H9 (cell line): ENCODE data around the gene BCKDHB. TPM values are rescaled to one million over a fixed set of nuclear protein-coding genes. Genes with fewer than 3 reads are reported as not detected.

Source experiments
- DNase-seq: peaks from one replicate; pipeline ENCODE4 v3.0.0-alpha.2; 2017
- H2AFZ ChIP-seq: one replicate; pipeline ENCODE4 v1.6.1; 2013; ENCODE audit warnings: mild to moderate bottlenecking, low read length, control low read depth, moderate library complexity
- H2AK5ac ChIP-seq: 2 replicates; pipeline ENCODE4 v1.6.1; 2013; ENCODE audit warnings: low read length, control low read depth, mixed read lengths; ENCODE audit not compliant: insufficient read length
- H2BK120ac ChIP-seq: one replicate; pipeline ENCODE4 v1.6.1; 2013; ENCODE audit warnings: low read depth, mild to moderate bottlenecking, low read length, control low read depth, inconsistent platforms; ENCODE audit not compliant: poor library complexity, severe bottlenecking
- H2BK12ac ChIP-seq: 2 replicates; pipeline ENCODE4 v1.6.1; 2013; ENCODE audit warnings: low read length, control low read depth, mixed read lengths, low read depth; ENCODE audit not compliant: insufficient read length
- H2BK15ac ChIP-seq: 2 replicates; pipeline ENCODE4 v1.6.1; 2013; ENCODE audit warnings: low read depth, low read length, control low read depth
- H2BK20ac ChIP-seq: one replicate; pipeline ENCODE4 v1.6.1; 2013; ENCODE audit warnings: low read depth, mild to moderate bottlenecking, low read length, control low read depth, inconsistent platforms; ENCODE audit not compliant: poor library complexity, severe bottlenecking
- H2BK5ac ChIP-seq: 2 replicates; pipeline ENCODE4 v1.6.1; 2013; ENCODE audit warnings: low read length, control low read depth, mixed read lengths; ENCODE audit not compliant: insufficient read length
- H3K14ac ChIP-seq: 2 replicates; pipeline ENCODE4 v1.6.1; 2013; ENCODE audit warnings: low read length, control low read depth; ENCODE audit not compliant: insufficient read depth
- H3K18ac ChIP-seq: 2 replicates; pipeline ENCODE4 v1.6.1; 2013; ENCODE audit warnings: low read depth, mild to moderate bottlenecking, mixed read lengths, low read length, control low read depth; ENCODE audit not compliant: insufficient read length
- H3K23ac ChIP-seq: 2 replicates; pipeline ENCODE4 v1.6.1; 2013; ENCODE audit warnings: low read length, control low read depth, mixed read lengths, low read depth; ENCODE audit not compliant: insufficient read length
- H3K23me2 ChIP-seq: 2 replicates; pipeline ENCODE4 v1.6.1; 2013; ENCODE audit warnings: low read depth, mild to moderate bottlenecking, mixed read lengths, low read length, control low read depth; ENCODE audit not compliant: insufficient read length, poor library complexity, severe bottlenecking
- H3K27ac ChIP-seq: 2 replicates; pipeline ENCODE4 v1.5.1; 2013; ENCODE audit warnings: low read length, control low read depth, mixed read lengths, low read depth; ENCODE audit not compliant: insufficient read length
- H3K27me3 ChIP-seq: 2 replicates; pipeline ENCODE4 v1.6.1; 2013; ENCODE audit warnings: low read length, control low read depth, inconsistent platforms; ENCODE audit not compliant: insufficient read depth
- H3K4ac ChIP-seq: 2 replicates; pipeline ENCODE4 v1.6.1; 2013; ENCODE audit warnings: low read depth, mild to moderate bottlenecking, control low read depth, inconsistent platforms, low read length, moderate library complexity
- H3K4me1 ChIP-seq: 2 replicates; pipeline ENCODE4 v1.6.1; 2013; ENCODE audit warnings: low read length, control low read depth, inconsistent platforms; ENCODE audit not compliant: insufficient read depth
- H3K4me2 ChIP-seq: 2 replicates; pipeline ENCODE4 v1.6.1; 2013; ENCODE audit warnings: low read length, control low read depth, mixed read lengths; ENCODE audit not compliant: insufficient read length, insufficient read depth
- H3K56ac ChIP-seq: 2 replicates; pipeline ENCODE4 v1.6.1; 2013; ENCODE audit warnings: low read depth, mild to moderate bottlenecking, mixed read lengths, low read length, control low read depth; ENCODE audit not compliant: insufficient read length
- H3K79me1 ChIP-seq: 2 replicates; pipeline ENCODE4 v1.6.1; 2013; ENCODE audit warnings: low read depth, mild to moderate bottlenecking, moderate library complexity, low read length, control low read depth, inconsistent platforms; ENCODE audit not compliant: insufficient read depth, poor library complexity, severe bottlenecking
- H3K79me2 ChIP-seq: 2 replicates; pipeline ENCODE4 v1.6.1; 2013; ENCODE audit warnings: low read length, control low read depth, inconsistent platforms; ENCODE audit not compliant: insufficient read depth
- H3K9ac ChIP-seq: 2 replicates; pipeline ENCODE4 v1.6.1; 2013; ENCODE audit warnings: low read length, control low read depth, mixed read lengths; ENCODE audit not compliant: insufficient read length; ENCODE audit errors: extremely low read depth
- H3K9me3 ChIP-seq: one replicate; pipeline ENCODE4 v1.6.1; 2013; ENCODE audit warnings: low read depth, low read length, inconsistent platforms; ENCODE audit not compliant: control insufficient read depth
- H3T11ph ChIP-seq: one replicate; pipeline ENCODE4 v1.6.1; 2013; ENCODE audit warnings: mild to moderate bottlenecking, low read length, control low read depth, inconsistent platforms
- H4K20me1 ChIP-seq: one replicate; pipeline ENCODE4 v1.6.1; 2013; ENCODE audit not compliant: control insufficient read depth, insufficient read length, insufficient read depth
- H4K5ac ChIP-seq: 2 replicates; pipeline ENCODE4 v1.6.1; 2013; ENCODE audit warnings: low read depth, mild to moderate bottlenecking, mixed read lengths, low read length, control low read depth; ENCODE audit not compliant: insufficient read length
- H4K8ac ChIP-seq: replicated peaks from 2 replicates; pipeline ENCODE4 v1.6.1; 2013; ENCODE audit warnings: low read length, control low read depth, mixed read lengths, low read depth; ENCODE audit not compliant: insufficient read length
- H4K91ac ChIP-seq: 2 replicates; pipeline ENCODE4 v1.6.1; 2013; ENCODE audit warnings: low read depth, mild to moderate bottlenecking, moderate library complexity, mixed read lengths, low read length, control low read depth; ENCODE audit not compliant: insufficient read length
- H3K27ac Mint-ChIP-seq, 3 experiments: 2 replicates in 2 of 3; 3 replicates in 1 of 3; pipeline ENCODE4 v1.8.0; 2020 to 2021; ENCODE audit warnings: mixed read lengths in 3 of 3, mild to moderate bottlenecking in 1 of 3, moderate library complexity in 1 of 3
- H3K27me3 Mint-ChIP-seq: 2 replicates; pipeline ENCODE4 v1.8.0; 2021; ENCODE audit warnings: low read depth, mild to moderate bottlenecking, moderate library complexity, mixed read lengths
- H3K36me3 Mint-ChIP-seq, 3 experiments: 2 replicates in 2 of 3; 3 replicates in 1 of 3; pipeline ENCODE4 v1.8.0; 2020 to 2021; ENCODE audit warnings: low read depth in 3 of 3, mixed read lengths in 3 of 3; ENCODE audit not compliant: insufficient read depth in 1 of 3
- H3K4me1 Mint-ChIP-seq, 2 experiments: 2 replicates each; pipeline ENCODE4 v1.8.0; 2020; ENCODE audit warnings: mixed read lengths in 2 of 2
- H3K4me3 Mint-ChIP-seq, 2 experiments: 2 replicates in 1 of 2; 3 replicates in 1 of 2; pipeline ENCODE4 v1.8.0; 2020 to 2021; ENCODE audit warnings: mild to moderate bottlenecking in 2 of 2, mixed read lengths in 2 of 2, moderate library complexity in 1 of 2
- H3K9me3 Mint-ChIP-seq, 2 experiments: 2 replicates in 1 of 2; 3 replicates in 1 of 2; pipeline ENCODE4 v1.8.0; 2020; ENCODE audit warnings: mild to moderate bottlenecking in 2 of 2, mixed read lengths in 2 of 2, moderate library complexity in 1 of 2
- WGBS: extraction: QIAGEN DNeasy Blood & Tissue Kit; methylation state at CpG from one replicate; pipeline ENCODE4 v1.1.7; 2013; ENCODE audit warnings: missing lambda C conversion rate, low lambda C conversion rate, mixed read lengths; ENCODE audit not compliant: insufficient read length; ENCODE audit errors: extremely low coverage; 5-methylcytosine and 5-hydroxymethylcytosine counted together
- total RNA-seq: library from RNA; stranded (reverse); gene quantifications from 2 replicates; pipeline ENCODE4 v1.2.1, GENCODE V29; 2021
- TF ChIP-seq, protein P1 (sequence below): fragments of 200-600 bp; sonication (generic); conservative IDR thresholded peaks from 3 replicates; pipeline ENCODE4 v1.8.0; 2021; ENCODE audit warnings: antibody characterized with exemption, mild to moderate bottlenecking

The BCKDHB gene
- total RNA-seq, 1 experiment from 2014 or later = 26.6 TPM

DNA sequence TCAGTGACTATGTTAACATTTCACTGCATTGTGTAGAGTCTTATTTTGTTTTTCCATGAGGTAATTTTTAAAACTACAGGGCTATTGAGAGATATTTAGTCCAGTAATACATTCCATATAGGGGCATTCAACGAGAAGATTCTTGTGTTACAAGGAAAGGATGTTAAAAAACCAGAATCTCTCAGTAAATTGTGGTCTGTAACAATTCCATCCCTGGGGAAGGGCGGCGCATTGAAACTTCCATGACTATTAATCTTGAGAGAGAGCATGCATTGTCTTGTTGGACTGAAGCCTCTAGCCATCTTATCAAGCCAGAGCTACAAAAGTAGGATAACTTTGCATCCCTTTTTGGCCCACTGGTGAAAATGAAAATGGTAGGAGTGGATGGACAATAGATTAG, 119.7 kb downstream of the BCKDHB start:
- Histone ChIP-seq H3K9ac (no peak overlapping the region), H3K79me1 (no peaks in the 10 kb centered on the region), H3K27me3 (no peaks in the 10 kb centered on the region), H2BK120ac (no peak overlapping the region), H4K5ac (no peak overlapping the region), H4K91ac (no peak overlapping the region), H3K23me2 (no peaks in the 10 kb centered on the region), H4K20me1 (no peaks in the 10 kb centered on the region), H3K56ac (no peak overlapping the region), H3K4me1 (peaks cover 3% of the 10 kb centered on the region; the same call in 1 of the 2 replicates), H2BK15ac (no peak overlapping the region), H2BK20ac (no peak overlapping the region), H2BK12ac (no peak overlapping the region), H2AK5ac (no peak overlapping the region), H2BK5ac (no peak overlapping the region), H3T11ph (no peak overlapping the region), H3K27ac (no peak overlapping the region), H2AFZ (no peak overlapping the region), H3K4me2 (no peak overlapping the region), H3K4ac (no peak overlapping the region), H3K18ac (no peak overlapping the region), H3K9me3 (no peaks in the 10 kb centered on the region), H3K23ac (no peak overlapping the region), H3K14ac (no peak overlapping the region), H4K8ac (no peak overlapping the region), H3K79me2 (no peaks in the 10 kb centered on the region)
- no CpG with 5 or more reads among the region's 3 CpGs for WGBS
- H3K9me3 Mint-ChIP-seq = no peaks in the 10 kb centered on the region; a peak in 2 of 5 replicates
- DNase-seq = no peak
- peaks cover 13 to 14% of the 10 kb centered on the region in 2 experiments for H3K4me1 Mint-ChIP-seq
- H3K27me3 Mint-ChIP-seq = no peaks in the 10 kb centered on the region
- no peak overlapping the region for H3K4me3 Mint-ChIP-seq
- H3K27ac Mint-ChIP-seq = no peak overlapping the region
- TF ChIP-seq, protein P1, sequence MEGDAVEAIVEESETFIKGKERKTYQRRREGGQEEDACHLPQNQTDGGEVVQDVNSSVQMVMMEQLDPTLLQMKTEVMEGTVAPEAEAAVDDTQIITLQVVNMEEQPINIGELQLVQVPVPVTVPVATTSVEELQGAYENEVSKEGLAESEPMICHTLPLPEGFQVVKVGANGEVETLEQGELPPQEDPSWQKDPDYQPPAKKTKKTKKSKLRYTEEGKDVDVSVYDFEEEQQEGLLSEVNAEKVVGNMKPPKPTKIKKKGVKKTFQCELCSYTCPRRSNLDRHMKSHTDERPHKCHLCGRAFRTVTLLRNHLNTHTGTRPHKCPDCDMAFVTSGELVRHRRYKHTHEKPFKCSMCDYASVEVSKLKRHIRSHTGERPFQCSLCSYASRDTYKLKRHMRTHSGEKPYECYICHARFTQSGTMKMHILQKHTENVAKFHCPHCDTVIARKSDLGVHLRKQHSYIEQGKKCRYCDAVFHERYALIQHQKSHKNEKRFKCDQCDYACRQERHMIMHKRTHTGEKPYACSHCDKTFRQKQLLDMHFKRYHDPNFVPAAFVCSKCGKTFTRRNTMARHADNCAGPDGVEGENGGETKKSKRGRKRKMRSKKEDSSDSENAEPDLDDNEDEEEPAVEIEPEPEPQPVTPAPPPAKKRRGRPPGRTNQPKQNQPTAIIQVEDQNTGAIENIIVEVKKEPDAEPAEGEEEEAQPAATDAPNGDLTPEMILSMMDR = no peak
- peaks cover 6 to 8% (median 6%) of the 10 kb centered on the region in 3 experiments; a peak in 5 of 7 replicates for H3K36me3 Mint-ChIP-seq
